Activated CD4-positive, alpha-beta T cell treated with anti-CD3 and anti-CD28 coated beads for 36 hours (primary cell): ENCODE measurements around the gene USP34. TPM values are rescaled to one million over a fixed set of nuclear protein-coding genes. Genes with fewer than 3 reads are reported as not detected.
A peak's percentile ranks its signal among the peaks of the same experiment; 100 is the strongest.

Experiments used
- ATAC-seq: fragments of 200-7000 bp; cut with Tn5 transposase; one replicate; pipeline ENCODE4 v1.10.0; 2021; ENCODE audit warnings: mild to moderate bottlenecking, moderate library complexity
- CTCF ChIA-PET: fragments of 350-600 bp; sonication (Branson Sonifier 250); formaldehyde crosslinking; loops from one replicate; lab custom pipeline; 2021; ENCODE audit warnings: antibody characterized with exemption; lab: Charles Lee
- POLR2A ChIA-PET: fragments of 350-600 bp; sonication (Branson Sonifier 250); formaldehyde crosslinking; loops from one replicate; lab custom pipeline; 2021; ENCODE audit warnings: antibody characterized with exemption, inconsistent platforms; lab: Charles Lee
- DNase-seq: peaks from one replicate; pipeline ENCODE4 v3.0.0-alpha.2; 2020
- H3K27ac Mint-ChIP-seq: one replicate; pipeline ENCODE4 v1.8.0; 2021; ENCODE audit warnings: mixed read lengths
- H3K27me3 Mint-ChIP-seq: one replicate; pipeline ENCODE4 v1.8.0; 2021; ENCODE audit warnings: mixed read lengths
- H3K36me3 Mint-ChIP-seq: one replicate; pipeline ENCODE4 v1.8.0; 2021; ENCODE audit warnings: low read depth, mixed read lengths
- H3K4me1 Mint-ChIP-seq: one replicate; pipeline ENCODE4 v1.8.0; 2021; ENCODE audit warnings: mixed read lengths
- H3K4me3 Mint-ChIP-seq: one replicate; pipeline ENCODE4 v1.8.0; 2021; ENCODE audit warnings: mild to moderate bottlenecking, moderate library complexity, mixed read lengths
- H3K9me3 Mint-ChIP-seq: one replicate; pipeline ENCODE4 v1.8.0; 2021; ENCODE audit warnings: low read depth, mixed read lengths
- intact Hi-C, 2 experiments: fragments of 100-400 bp; cut with DNase I in 1 of 2; cut with micrococcal nuclease in 1 of 2; formaldehyde crosslinking; loops; one replicate each; pipeline versions ENCODE4 v1.14.2 to v1.15.1; 2022 to 2024; cut with DNase I, micrococcal nuclease
- total RNA-seq, 2 experiments: library from RNA; stranded (reverse); gene quantifications; one replicate each; pipeline ENCODE4 v1.2.3, GENCODE V29; 2021

Gene USP34
- total RNA-seq, 2 experiments from 2014 or later: 63.7 to 67.6 TPM

GRCh38 chr2:61350777-61351176 is 120.1 kb downstream of the USP34 start:
- ChIA-PET CTCF (no interaction called here), POLR2A (no interaction called here)
- H3K4me3 Mint-ChIP-seq: no peak overlapping the region
- H3K27me3 Mint-ChIP-seq: no peaks in the 10 kb centered on the region
- intact Hi-C loops: no loop called here
- H3K4me1 Mint-ChIP-seq: peaks cover 4% of the 10 kb centered on the region
- no peak overlapping the region for H3K27ac Mint-ChIP-seq
- peaks cover 8% of the 10 kb centered on the region for H3K9me3 Mint-ChIP-seq
- DNase-seq: no peak
- ATAC-seq: no peak
- peaks cover 50% of the 10 kb centered on the region for H3K36me3 Mint-ChIP-seq

GRCh38 chr2:61343141-61343540 is 127.7 kb downstream of the USP34 start:
- H3K4me1 Mint-ChIP-seq: peaks cover 7% of the 10 kb centered on the region
- H3K9me3 Mint-ChIP-seq: no peaks in the 10 kb centered on the region
- H3K4me3 Mint-ChIP-seq: no peak overlapping the region
- H3K27ac Mint-ChIP-seq: no peak overlapping the region
- ChIA-PET POLR2A (no interaction called here), CTCF (interaction anchor here (0.6 to 0.7 kb wide), 2 partner anchors 116 to 188 kb away, joined by 3 read pairs; no protein-coding TSS in a partner anchor)
- H3K27me3 Mint-ChIP-seq: no peaks in the 10 kb centered on the region
- intact Hi-C loops: no loop called here
- peaks cover 42% of the 10 kb centered on the region for H3K36me3 Mint-ChIP-seq
- DNase-seq: no peak
- ATAC-seq: no peak

- Mint-ChIP-seq H3K36me3 (peaks cover 37% of the 10 kb centered on the region), H3K4me1 (peaks cover 7% of the 10 kb centered on the region), H3K4me3 (no peak overlapping the region), H3K27me3 (no peaks in the 10 kb centered on the region), H3K27ac (no peak overlapping the region), H3K9me3 (no peaks in the 10 kb centered on the region)
- no peak for ATAC-seq
- intact Hi-C loops: no loop called here
- POLR2A ChIA-PET: no interaction called here
- CTCF ChIA-PET: no interaction called here
- DNase-seq: no peak
These were observed 130.6 kb downstream of the USP34 start for GRCh38 chr2:61340242-61340641.

- H3K36me3 Mint-ChIP-seq: peaks cover 33% of the 10 kb centered on the region
- DNase-seq: no peak
- H3K9me3 Mint-ChIP-seq: no peaks in the 10 kb centered on the region
- H3K4me1 Mint-ChIP-seq: peaks cover 10% of the 10 kb centered on the region
- no peak overlapping the region for H3K4me3 Mint-ChIP-seq
- H3K27ac Mint-ChIP-seq: no peak overlapping the region
- ChIA-PET POLR2A (no interaction called here), CTCF (no interaction called here)
- no peaks in the 10 kb centered on the region for H3K27me3 Mint-ChIP-seq
- no peak for ATAC-seq
- intact Hi-C loops: no loop called here
These were observed 132.4 kb downstream of the USP34 start for GRCh38 chr2:61338447-61338846.

GRCh38 chr2:61335187-61335586 is 135.7 kb downstream of the USP34 start:
- POLR2A ChIA-PET: no interaction called here
- DNase-seq (no peak), ATAC-seq (no peak)
- no peak overlapping the region for H3K4me3 Mint-ChIP-seq
- H3K27me3 Mint-ChIP-seq: no peaks in the 10 kb centered on the region
- CTCF ChIA-PET: no interaction called here
- H3K9me3 Mint-ChIP-seq: no peaks in the 10 kb centered on the region
- intact Hi-C loops: no loop called here
- H3K36me3 Mint-ChIP-seq: peaks cover 28% of the 10 kb centered on the region
- H3K4me1 Mint-ChIP-seq: peaks cover 6% of the 10 kb centered on the region
- H3K27ac Mint-ChIP-seq: no peak overlapping the region

DNA sequence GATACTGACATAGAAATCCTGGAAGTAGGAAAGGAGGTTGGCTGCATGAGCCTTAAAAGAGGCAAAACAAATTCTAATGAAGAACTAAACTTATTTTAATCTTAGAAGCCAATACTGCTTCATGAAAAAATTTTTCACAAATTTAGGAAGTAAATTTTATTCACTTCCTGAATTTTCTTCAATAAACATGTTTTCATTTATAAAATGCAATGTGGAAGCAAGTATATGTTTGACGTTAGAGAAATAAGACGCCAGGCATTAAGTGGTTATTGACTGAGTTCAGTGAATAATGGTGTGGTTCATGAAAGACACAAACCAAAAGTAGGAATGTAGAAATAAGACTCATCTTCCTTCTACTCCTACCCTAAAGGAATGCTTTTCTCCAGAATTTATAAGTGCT is 136.4 kb downstream of the USP34 start:
- Mint-ChIP-seq H3K9me3 (no peaks in the 10 kb centered on the region), H3K4me1 (peaks cover 5% of the 10 kb centered on the region), H3K27me3 (no peaks in the 10 kb centered on the region), H3K4me3 (no peak overlapping the region), H3K27ac (no peak overlapping the region), H3K36me3 (peaks cover 31% of the 10 kb centered on the region)
- no peak for DNase-seq
- POLR2A ChIA-PET: no interaction called here
- no peak for ATAC-seq
- intact Hi-C loops: no loop called here
- CTCF ChIA-PET: no interaction called here

- ATAC-seq: peak; percentile 95
- ChIA-PET CTCF (no interaction called here), POLR2A (no interaction called here)
- Mint-ChIP-seq H3K27ac (peak overlapping the region; percentile 82), H3K4me1 (peaks cover 19% of the 10 kb centered on the region), H3K9me3 (no peaks in the 10 kb centered on the region), H3K27me3 (no peaks in the 10 kb centered on the region), H3K4me3 (no peak overlapping the region), H3K36me3 (peaks cover 36% of the 10 kb centered on the region)
- no peak for DNase-seq
- intact Hi-C loops: loop anchor here in 1 of 2 experiments (5.0 kb wide), 1 partner anchor 144 kb away; the partner anchor contains the start of gene USP34
These were observed 142.1 kb downstream of the USP34 start for GRCh38 chr2:61328707-61329251.

GRCh38 chr2:61327173-61327572 is 143.7 kb downstream of the USP34 start:
- peaks cover 38% of the 10 kb centered on the region for H3K36me3 Mint-ChIP-seq
- no peak overlapping the region for H3K4me3 Mint-ChIP-seq
- DNase-seq (no peak), ATAC-seq (peak; percentile 42)
- H3K27ac Mint-ChIP-seq: peak overlapping the region; percentile 52
- POLR2A ChIA-PET: no interaction called here
- H3K9me3 Mint-ChIP-seq: no peaks in the 10 kb centered on the region
- intact Hi-C loops: loop anchor here in 1 of 2 experiments (5.0 kb wide), 1 partner anchor 145 kb away; the partner anchor contains the start of gene USP34
- H3K4me1 Mint-ChIP-seq: peaks cover 19% of the 10 kb centered on the region
- CTCF ChIA-PET: no interaction called here
- no peaks in the 10 kb centered on the region for H3K27me3 Mint-ChIP-seq

GRCh38 chr2:61326423-61326822 is 144.5 kb downstream of the USP34 start:
- H3K27ac Mint-ChIP-seq: no peak overlapping the region
- no peaks in the 10 kb centered on the region for H3K9me3 Mint-ChIP-seq
- ChIA-PET CTCF (interaction anchor here (0.6 kb wide), 1 partner anchor 575 kb away, joined by 3 read pairs; no protein-coding TSS in a partner anchor), POLR2A (no interaction called here)
- no peak for ATAC-seq
- intact Hi-C loops: loop anchor here in 1 of 2 experiments (5.0 kb wide), 1 partner anchor 146 kb away; the partner anchor contains the start of gene USP34
- no peaks in the 10 kb centered on the region for H3K27me3 Mint-ChIP-seq
- no peak overlapping the region for H3K4me3 Mint-ChIP-seq
- no peak for DNase-seq
- peaks cover 40% of the 10 kb centered on the region for H3K36me3 Mint-ChIP-seq
- peaks cover 19% of the 10 kb centered on the region for H3K4me1 Mint-ChIP-seq

- peaks cover 20% of the 10 kb centered on the region for H3K36me3 Mint-ChIP-seq
- H3K9me3 Mint-ChIP-seq: no peaks in the 10 kb centered on the region
- ChIA-PET POLR2A (no interaction called here), CTCF (no interaction called here)
- no peaks in the 10 kb centered on the region for H3K4me1 Mint-ChIP-seq
- no peak overlapping the region for H3K27ac Mint-ChIP-seq
- H3K27me3 Mint-ChIP-seq: no peaks in the 10 kb centered on the region
- DNase-seq: no peak
- no peak for ATAC-seq
- intact Hi-C loops: no loop called here
- no peak overlapping the region for H3K4me3 Mint-ChIP-seq
These were observed 150.7 kb downstream of the USP34 start for GRCh38 chr2:61320181-61320580.

DNA sequence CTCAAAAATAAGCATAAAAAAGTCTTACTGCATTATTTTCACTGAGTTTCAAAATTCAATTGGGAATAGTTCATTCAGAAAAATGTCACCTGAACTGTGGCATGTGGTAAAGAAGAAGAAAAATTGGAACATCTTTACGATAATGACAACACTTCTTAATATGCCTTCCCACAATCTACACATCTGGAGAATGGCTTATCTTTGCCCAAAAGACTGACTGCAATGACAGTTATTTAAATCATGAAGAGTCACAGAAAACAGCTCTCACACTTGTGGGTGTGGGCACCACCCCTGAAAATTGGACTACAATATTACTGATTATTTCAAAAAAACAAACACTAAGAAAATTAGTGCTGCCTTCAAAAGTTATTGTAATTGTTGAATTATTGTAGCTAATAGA is 152.3 kb downstream of the USP34 start:
- H3K4me1 Mint-ChIP-seq: peaks cover 7% of the 10 kb centered on the region
- ChIA-PET CTCF (interaction anchor here (0.9 kb wide), 1 partner anchor 55 kb away, joined by 3 read pairs; no protein-coding TSS in a partner anchor), POLR2A (no interaction called here)
- no peaks in the 10 kb centered on the region for H3K27me3 Mint-ChIP-seq
- H3K4me3 Mint-ChIP-seq: no peak overlapping the region
- peaks cover 17% of the 10 kb centered on the region for H3K36me3 Mint-ChIP-seq
- no peak for DNase-seq
- H3K9me3 Mint-ChIP-seq: no peaks in the 10 kb centered on the region
- no peak for ATAC-seq
- H3K27ac Mint-ChIP-seq: no peak overlapping the region
- intact Hi-C loops: no loop called here

- Mint-ChIP-seq H3K27ac (no peak overlapping the region), H3K27me3 (no peaks in the 10 kb centered on the region), H3K4me3 (no peak overlapping the region), H3K9me3 (no peaks in the 10 kb centered on the region), H3K4me1 (peaks cover 6% of the 10 kb centered on the region), H3K36me3 (peaks cover 39% of the 10 kb centered on the region)
- ATAC-seq (no peak), DNase-seq (no peak)
- POLR2A ChIA-PET: no interaction called here
- intact Hi-C loops: no loop called here
- CTCF ChIA-PET: no interaction called here
These were observed 174.9 kb downstream of the USP34 start for GRCh38 chr2:61295981-61296380.
